HEK293 (cell line): ENCODE results near the gene LHX6.

ENCODE experiments used
- CTCF ChIA-PET: fragments of 350-600 bp; formaldehyde crosslinking; extraction: SDS; loops from one replicate; lab custom pipeline; 2021; ENCODE audit warnings: antibody characterized with exemption; lab: Yijun Ruan, JAX
- POLR2A ChIA-PET: fragments of 300-600 bp; formaldehyde crosslinking; extraction: SDS; loops from one replicate; lab custom pipeline; 2020; ENCODE audit warnings: antibody characterized with exemption, inconsistent platforms; lab: Yijun Ruan, JAX
- H3K27ac ChIP-seq: fragments of 200-500 bp; sonication (Bioruptor generic); 2 replicates; pipeline ENCODE4 v1.5.1; 2014; ENCODE audit warnings: low read depth, low read length, control low read depth, inconsistent platforms; ENCODE audit errors: extremely low read depth
- H3K36me3 ChIP-seq, 2 experiments: fragments of 200-500 bp in 1 of 2; sonication (Bioruptor generic) in 1 of 2; 1 replicate in 1 of 2; 2 replicates in 1 of 2; pipeline ENCODE4 v1.5.1; 2014 to 2017; ENCODE audit warnings: inconsistent platforms in 2 of 2, low read length in 2 of 2; ENCODE audit not compliant: control insufficient read depth in 2 of 2, insufficient read depth in 1 of 2
- H3K4me1 ChIP-seq: fragments of 200-500 bp; sonication (Bioruptor generic); 2 replicates; pipeline ENCODE4 v1.5.1; 2014; ENCODE audit warnings: mild to moderate bottlenecking, low read length, inconsistent platforms; ENCODE audit not compliant: control insufficient read depth, insufficient read depth
- H3K4me3 ChIP-seq: 2 replicates; pipeline ENCODE4 v1.5.1; 2011; ENCODE audit warnings: low read depth, mild to moderate bottlenecking, control low read depth, low read length, moderate library complexity
- H3K9me3 ChIP-seq: fragments of 200-500 bp; sonication (Bioruptor generic); 2 replicates; pipeline ENCODE4 v1.5.1; 2014; ENCODE audit warnings: low read depth, low read length, inconsistent platforms; ENCODE audit not compliant: control insufficient read depth, insufficient read depth
- AEBP2 ChIP-seq: fragments of 450-650 bp; formaldehyde crosslinking; IDR thresholded peaks from 2 replicates; pipeline ENCODE4 v1.5.1; 2016; ENCODE audit warnings: missing biosample characterization, missing genetic modification characterization, borderline replicate concordance
- BCL11B ChIP-seq: fragments of 450-650 bp; formaldehyde crosslinking; IDR thresholded peaks from 2 replicates; pipeline ENCODE4 v1.5.1; 2016; ENCODE audit warnings: low read depth, missing biosample characterization, missing genetic modification characterization
- GLI2 ChIP-seq: fragments of 450-650 bp; formaldehyde crosslinking; IDR thresholded peaks from 2 replicates; pipeline ENCODE4; 2017; ENCODE audit warnings: missing biosample characterization, missing genetic modification characterization, low read depth, borderline replicate concordance
- HOXC10 ChIP-seq: sonication (generic); formaldehyde crosslinking; IDR thresholded peaks from 2 replicates; pipeline ENCODE4 v1.8.1; 2023; ENCODE audit warnings: mild to moderate bottlenecking, missing genetic modification reagents
- KLF8 ChIP-seq: fragments of 450-650 bp; formaldehyde crosslinking; IDR thresholded peaks from 2 replicates; pipeline ENCODE4 v1.5.1; 2016; ENCODE audit warnings: missing biosample characterization, missing genetic modification characterization
- PRDM1 ChIP-seq: fragments of 450-650 bp; formaldehyde crosslinking; IDR thresholded peaks from 2 replicates; pipeline ENCODE4; 2016; ENCODE audit warnings: missing biosample characterization, missing genetic modification characterization
- PRDM6 ChIP-seq: fragments of 450-650 bp; formaldehyde crosslinking; IDR thresholded peaks from 2 replicates; pipeline ENCODE4 v1.5.1; 2017; ENCODE audit warnings: missing biosample characterization, missing genetic modification characterization
- REPIN1 ChIP-seq: fragments of 450-650 bp; formaldehyde crosslinking; IDR thresholded peaks from 2 replicates; pipeline ENCODE4 v1.5.1; 2017; ENCODE audit warnings: missing biosample characterization, missing genetic modification characterization, low read depth
- SALL2 ChIP-seq: fragments of 450-650 bp; formaldehyde crosslinking; IDR thresholded peaks from 2 replicates; pipeline ENCODE4 v1.5.0; 2017; ENCODE audit warnings: missing biosample characterization, mild to moderate bottlenecking, missing genetic modification characterization, borderline replicate concordance
- YY1 ChIP-seq: fragments of 450-650 bp; formaldehyde crosslinking; IDR thresholded peaks from 2 replicates; pipeline ENCODE4 v1.5.1; 2018; ENCODE audit warnings: missing biosample characterization, missing genetic modification characterization
- ZBTB21 ChIP-seq: fragments of 450-650 bp; formaldehyde crosslinking; IDR thresholded peaks from 2 replicates; pipeline ENCODE4 v1.5.1; 2017; ENCODE audit warnings: missing biosample characterization, missing genetic modification characterization
- ZBTB7A ChIP-seq: fragments of 450-650 bp; formaldehyde crosslinking; IDR thresholded peaks from 2 replicates; pipeline ENCODE4 v1.5.1; 2016; ENCODE audit warnings: low read depth, missing biosample characterization, missing genetic modification characterization
- ZFP41 ChIP-seq: fragments of 450-650 bp; formaldehyde crosslinking; IDR thresholded peaks from 2 replicates; pipeline ENCODE4 v1.5.1; 2016; ENCODE audit warnings: missing biosample characterization, missing genetic modification characterization, borderline replicate concordance
- ZNF133 ChIP-seq: fragments of 450-650 bp; formaldehyde crosslinking; IDR thresholded peaks from 2 replicates; pipeline ENCODE4 v1.5.1; 2016; ENCODE audit warnings: missing biosample characterization, missing genetic modification characterization
- ZNF140 ChIP-seq: fragments of 450-650 bp; formaldehyde crosslinking; IDR thresholded peaks from 2 replicates; pipeline ENCODE4 v1.5.1; 2016; ENCODE audit warnings: missing biosample characterization, missing genetic modification characterization
- ZNF169 ChIP-seq: fragments of 450-650 bp; formaldehyde crosslinking; IDR thresholded peaks from 2 replicates; pipeline ENCODE4 v1.5.1; 2016; ENCODE audit warnings: missing biosample characterization, missing genetic modification characterization
- ZNF350 ChIP-seq: fragments of 450-650 bp; formaldehyde crosslinking; IDR thresholded peaks from 2 replicates; pipeline ENCODE4 v1.5.0; 2017; ENCODE audit warnings: missing biosample characterization, mild to moderate bottlenecking, missing genetic modification characterization
- ZNF354C ChIP-seq: fragments of 450-650 bp; formaldehyde crosslinking; IDR thresholded peaks from 2 replicates; pipeline ENCODE4 v1.5.1; 2016; ENCODE audit warnings: missing biosample characterization, missing genetic modification characterization, low read depth, borderline replicate concordance
- ZNF398 ChIP-seq: fragments of 450-650 bp; formaldehyde crosslinking; IDR thresholded peaks from 2 replicates; pipeline ENCODE4 v1.5.1; 2017; ENCODE audit warnings: missing biosample characterization, missing genetic modification characterization
- ZNF426 ChIP-seq: fragments of 450-650 bp; formaldehyde crosslinking; IDR thresholded peaks from 2 replicates; pipeline ENCODE4 v1.5.1; 2017; ENCODE audit warnings: missing biosample characterization, missing genetic modification characterization, mild to moderate bottlenecking, inconsistent platforms, moderate library complexity
- ZNF518A ChIP-seq: fragments of 450-650 bp; formaldehyde crosslinking; conservative IDR thresholded peaks from 2 replicates; pipeline ENCODE4 v1.5.1; 2016; ENCODE audit warnings: low read depth, missing biosample characterization, missing genetic modification characterization
- ZNF560 ChIP-seq: fragments of 450-650 bp; formaldehyde crosslinking; IDR thresholded peaks from 2 replicates; pipeline ENCODE4 v1.5.1; 2017; ENCODE audit warnings: missing biosample characterization, missing genetic modification characterization, borderline replicate concordance
- ZNF596 ChIP-seq: fragments of 450-650 bp; IDR thresholded peaks from 2 replicates; pipeline ENCODE4 v1.5.0; 2018; ENCODE audit warnings: missing biosample characterization, mild to moderate bottlenecking, missing genetic modification characterization, moderate library complexity
- ZNF624 ChIP-seq: fragments of 450-650 bp; formaldehyde crosslinking; IDR thresholded peaks from 2 replicates; pipeline ENCODE4 v1.5.1; 2017; ENCODE audit warnings: missing biosample characterization, missing genetic modification characterization
- ZNF629 ChIP-seq: fragments of 450-650 bp; formaldehyde crosslinking; IDR thresholded peaks from 2 replicates; pipeline ENCODE4 v1.5.1; 2017; ENCODE audit warnings: missing biosample characterization, missing genetic modification characterization
- ZNF791 ChIP-seq: fragments of 450-650 bp; formaldehyde crosslinking; IDR thresholded peaks from 2 replicates; pipeline ENCODE4 v1.5.1; 2016; ENCODE audit warnings: missing biosample characterization, missing genetic modification characterization
- TF ChIP-seq, protein P1 (sequence below): fragments of 450-650 bp; formaldehyde crosslinking; IDR thresholded peaks from 2 replicates; pipeline ENCODE4 v1.5.1; 2016; ENCODE audit warnings: missing biosample characterization, missing genetic modification characterization

LHX6 gene

GRCh38 chr9:122209451-122209850 lies 19.3 kb downstream of the LHX6 start (continued):
- TF ChIP-seq, protein P1, sequence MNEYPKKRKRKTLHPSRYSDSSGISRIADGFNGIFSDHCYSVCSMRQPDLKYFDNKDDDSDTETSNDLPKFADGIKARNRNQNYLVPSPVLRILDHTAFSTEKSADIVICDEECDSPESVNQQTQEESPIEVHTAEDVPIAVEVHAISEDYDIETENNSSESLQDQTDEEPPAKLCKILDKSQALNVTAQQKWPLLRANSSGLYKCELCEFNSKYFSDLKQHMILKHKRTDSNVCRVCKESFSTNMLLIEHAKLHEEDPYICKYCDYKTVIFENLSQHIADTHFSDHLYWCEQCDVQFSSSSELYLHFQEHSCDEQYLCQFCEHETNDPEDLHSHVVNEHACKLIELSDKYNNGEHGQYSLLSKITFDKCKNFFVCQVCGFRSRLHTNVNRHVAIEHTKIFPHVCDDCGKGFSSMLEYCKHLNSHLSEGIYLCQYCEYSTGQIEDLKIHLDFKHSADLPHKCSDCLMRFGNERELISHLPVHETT = no peak
- TF ChIP-seq HOXC10 (CRISPR knock-in tag) (no peak), ZNF398 (tag by site-specific recombination) (no peak), ZNF560 (tag by site-specific recombination) (no peak), ZFP41 (tag by site-specific recombination) (no peak), ZNF518A (no peak), ZNF354C (tag by site-specific recombination) (no peak), ZBTB7A (tag by site-specific recombination) (no peak), ZNF169 (tag by site-specific recombination) (no peak), ZNF791 (tag by site-specific recombination) (no peak)

GRCh38 chr9:122207096-122207495 lies 21.7 kb downstream of the LHX6 start:
- ChIA-PET CTCF (interaction anchor here (0.6 to 1.4 kb wide), 3 partner anchors 19 to 83 kb away, joined by 3 to 4 read pairs (median 4); no protein-coding TSS in a partner anchor), POLR2A (no interaction called here)
- no peak overlapping the region for H3K4me3 ChIP-seq
- no peaks in the 10 kb centered on the region for H3K36me3 ChIP-seq
- no peaks in the 10 kb centered on the region for H3K9me3 ChIP-seq
- H3K27ac ChIP-seq = no peak overlapping the region
- H3K4me1 ChIP-seq = no peaks in the 10 kb centered on the region
- TF ChIP-seq REPIN1 (tag by site-specific recombination) (no peak), PRDM1 (no peak), ZNF140 (tag by site-specific recombination) (no peak), ZNF624 (tag by site-specific recombination) (no peak), SALL2 (no peak), YY1 (no peak), ZBTB7A (tag by site-specific recombination) (no peak), KLF8 (tag by site-specific recombination) (no peak), GLI2 (no peak), AEBP2 (tag by site-specific recombination) (no peak), ZNF133 (no peak), ZNF596 (tag by site-specific recombination) (no peak), BCL11B (no peak), ZNF426 (tag by site-specific recombination) (no peak), ZNF350 (tag by site-specific recombination) (no peak), ZNF629 (tag by site-specific recombination) (no peak), PRDM6 (no peak), ZBTB21 (tag by site-specific recombination) (no peak)
